Stimulated activated CD8-positive, alpha-beta memory T cell treated with anti-CD3 and anti-CD28 coated beads, Interleukin-4, amount 100 ng/mL, for 24 hours (primary cell): Measurements from ENCODE around the gene AMACR.

Experiments
- DNase-seq: peaks from one replicate; pipeline ENCODE4 v3.0.0-alpha.2; 2020; ENCODE audit warnings: low read depth

The AMACR gene

GRCh38 chr5:34007201-34007620, 639 bp downstream of the AMACR start:
- no peak for DNase-seq

- DNase-seq = no peak
These were observed 2.2 kb downstream of the AMACR start for GRCh38 chr5:34005681-34006080.

- no peak for DNase-seq
These were observed 2.6 kb downstream of the AMACR start for GRCh38 chr5:34005211-34005610.

GRCh38 chr5:34003941-34004340, 3.9 kb downstream of the AMACR start:
- DNase-seq = no peak

- DNase-seq = no peak
These were observed 5.1 kb downstream of the AMACR start for GRCh38 chr5:34002629-34003328.

GRCh38 chr5:34001241-34001841, 6.5 kb downstream of the AMACR start:
- no peak for DNase-seq

- no peak for DNase-seq
These were observed 7.9 kb downstream of the AMACR start for GRCh38 chr5:33999978-34000377.

GRCh38 chr5:33997331-33997983, 10.4 kb downstream of the AMACR start:
- DNase-seq = no peak

- no peak for DNase-seq
These were observed 12.0 kb downstream of the AMACR start for GRCh38 chr5:33995865-33996264.

- no peak for DNase-seq
These were observed 13.0 kb downstream of the AMACR start for GRCh38 chr5:33994845-33995244.

- no peak for DNase-seq
These were observed 15.0 kb downstream of the AMACR start for GRCh38 chr5:33992864-33993263.

- no peak for DNase-seq
These were observed 22.4 kb downstream of the AMACR start for GRCh38 chr5:33985447-33985846.

- no peak for DNase-seq
These were observed 23.2 kb downstream of the AMACR start, which contains the start of gene SLC45A2 for GRCh38 chr5:33984671-33985124. Gene SLC45A2, minus strand, starts transcription at chr5:33984693. Its CDS starts 110 bp downstream, at chr5:33984583.

GRCh38 chr5:33984178-33984577, 23.7 kb downstream of the AMACR start:
- DNase-seq = no peak

GRCh38 chr5:33981408-33982162, 26.3 kb downstream of the AMACR start:
- DNase-seq = no peak

- DNase-seq = no peak
These were observed 27.8 kb downstream of the AMACR start for GRCh38 chr5:33980030-33980429.

- no peak for DNase-seq
These were observed 29.5 kb downstream of the AMACR start for GRCh38 chr5:33978306-33978705.

- no peak for DNase-seq
These were observed 31.5 kb downstream of the AMACR start for GRCh38 chr5:33976307-33976706.

- no peak for DNase-seq
These were observed 32.0 kb downstream of the AMACR start for GRCh38 chr5:33975852-33976251.

- DNase-seq = no peak
These were observed 34.6 kb downstream of the AMACR start for GRCh38 chr5:33973271-33973670.

GRCh38 chr5:33969572-33970452, 38.0 kb downstream of the AMACR start:
- DNase-seq = no peak
